ENCODE results near the gene SMIM22.

- TF ChIP-seq CTCF (IDR thresholded peaks at IDR 0.05) = no peak
- no peak for TF ChIP-seq POLR2A (IDR thresholded peaks at IDR 0.05)
Measured at GRCh38 chr16:4769306-4769638, 25.9 kb upstream of the SMIM22 start.
